GM12878 (cell line): ENCODE measurements around the gene CALCR. TPM values are rescaled to one million over a fixed set of nuclear protein-coding genes. Genes with fewer than 3 reads are reported as not detected.

Source experiments
- ATAC-seq: fragments of 200-7000 bp; cut with Tn5 transposase; 3 replicates; pipeline ENCODE4 v1.9.1; 2020; ENCODE audit warnings: mild to moderate bottlenecking, moderate library complexity
- BruUV-seq: library from RNA; stranded (reverse); fragments of 400-500 nt; replicated peaks from 2 replicates; lab custom pipeline; 2021; lab: Mats Ljungman, UMichigan
- CTCF ChIA-PET: fragments of 300-600 bp; sonication (Branson Sonifier 250); formaldehyde crosslinking; extraction: SDS; loops from one replicate; lab custom pipeline; 2021; ENCODE audit warnings: inconsistent platforms; lab: Yijun Ruan, JAX
- POLR2A ChIA-PET: fragments of 350-600 bp; formaldehyde crosslinking; extraction: SDS; loops from one replicate; lab custom pipeline; 2021; ENCODE audit warnings: inconsistent platforms; lab: Charles Lee
- RAD21 ChIA-PET: fragments of 300-600 bp; sonication (Branson Sonifier 250); formaldehyde crosslinking; loops from one replicate; lab custom pipeline; 2023; ENCODE audit warnings: antibody characterized with exemption; ENCODE audit not compliant: unreplicated experiment; lab: Charles Lee
- SMC1A ChIA-PET: fragments of 300-600 bp; sonication (Branson Sonifier 250); formaldehyde crosslinking; loops from one replicate; lab custom pipeline; 2023; ENCODE audit not compliant: unreplicated experiment, uncharacterized antibody; lab: Charles Lee
- DNase-seq: peaks from one replicate; pipeline ENCODE4 v3.0.0-alpha.2; 2011; ENCODE audit warnings: low read depth, low spot score
- FAIRE-seq: peaks from 3 replicates; lab custom pipeline; 2011; peaks lifted over from hg19 to GRCh38; lab: Jason Lieb, UNC
- H2AFZ ChIP-seq: 2 replicates; pipeline ENCODE4 v1.6.0; 2011; ENCODE audit warnings: low read depth, low read length, control low read depth; ENCODE audit not compliant: control insufficient read depth
- H3K27ac ChIP-seq: 2 replicates; pipeline ENCODE4 v1.5.1; 2011; ENCODE audit warnings: control low read depth; ENCODE audit not compliant: control insufficient read depth, insufficient read depth
- H3K27me3 ChIP-seq, 2 experiments: replicated peaks in 1 of 2; 2 replicates each; pipeline versions ENCODE4 v1.6.0 to v1.6.1; 2011; ENCODE audit warnings: low read length in 1 of 2; ENCODE audit not compliant: control insufficient read depth in 2 of 2, insufficient read depth in 2 of 2
- H3K36me3 ChIP-seq, 2 experiments: 2 replicates each; pipeline ENCODE4 v1.5.1; 2011; ENCODE audit warnings: low read length in 1 of 2; ENCODE audit not compliant: control insufficient read depth in 2 of 2, insufficient read depth in 2 of 2
- H3K4me1 ChIP-seq: 2 replicates; pipeline ENCODE4 v1.6.1; 2011; ENCODE audit warnings: mild to moderate bottlenecking, low read length, moderate library complexity, mixed read lengths; ENCODE audit not compliant: control insufficient read depth, insufficient read depth
- H3K4me2 ChIP-seq: 2 replicates; pipeline ENCODE4 v1.6.0; 2011; ENCODE audit warnings: control low read depth; ENCODE audit not compliant: control insufficient read depth, insufficient read depth
- H3K4me3 ChIP-seq: fragments of 200-600 bp; sonication (generic); 2 replicates; pipeline ENCODE4 v1.5.1; 2016
- H3K79me2 ChIP-seq: 2 replicates; pipeline ENCODE4 v1.6.0; 2011; ENCODE audit warnings: low read length; ENCODE audit not compliant: control insufficient read depth, insufficient read depth
- H3K9ac ChIP-seq: 2 replicates; pipeline ENCODE4 v1.8.0; 2011; ENCODE audit warnings: low read length, control low read depth, mixed read lengths; ENCODE audit not compliant: control insufficient read depth, insufficient read depth
- H3K9me3 ChIP-seq: replicated peaks from 3 replicates; pipeline ENCODE4 v1.5.1; 2011; ENCODE audit warnings: mild to moderate bottlenecking, low read length; ENCODE audit not compliant: control insufficient read depth, insufficient read depth
- H4K20me1 ChIP-seq: 2 replicates; pipeline ENCODE4 v1.6.0; 2011; ENCODE audit not compliant: control insufficient read depth, insufficient read depth
- BACH1 ChIP-seq: fragments of 450-650 bp; IDR thresholded peaks from 2 replicates; pipeline ENCODE4 v1.6.1; 2017; ENCODE audit warnings: mild to moderate bottlenecking, borderline replicate concordance
- CHD2 ChIP-seq: IDR thresholded peaks from 2 replicates; pipeline ENCODE4 v1.6.1; 2011; ENCODE audit warnings: low read depth, low read length, improper control_type of control experiment, borderline replicate concordance
- MYB ChIP-seq: fragments of 150-350 bp; IDR thresholded peaks from 2 replicates; pipeline ENCODE4 v1.6.1; 2014; ENCODE audit warnings: mild to moderate bottlenecking, low read depth, low read length, borderline replicate concordance
- POLR2A ChIP-seq: IDR thresholded peaks from 2 replicates; pipeline ENCODE4 v1.6.1; 2011; ENCODE audit warnings: low read depth, mild to moderate bottlenecking, low read length
- POLR2AphosphoS2 ChIP-seq: IDR thresholded peaks from 2 replicates; pipeline ENCODE4 v1.6.1; 2011; ENCODE audit warnings: low read depth, mild to moderate bottlenecking, low read length, improper control_type of control experiment, moderate library complexity
- SMARCA5 ChIP-seq: fragments of 450-650 bp; IDR thresholded peaks from 2 replicates; pipeline ENCODE4 v1.6.1; 2017; ENCODE audit warnings: mild to moderate bottlenecking
- SREBF1 ChIP-seq: IDR thresholded peaks from 2 replicates; pipeline ENCODE4 v1.6.1; 2012; ENCODE audit warnings: mild to moderate bottlenecking, low read length
- TARDBP ChIP-seq: IDR thresholded peaks from 2 replicates; pipeline ENCODE4 v1.6.1; 2016; ENCODE audit warnings: borderline replicate concordance
- ZNF207 ChIP-seq: fragments of 450-650 bp; IDR thresholded peaks from 2 replicates; pipeline ENCODE4 v1.6.1; 2014; ENCODE audit warnings: antibody characterized with exemption, mild to moderate bottlenecking, borderline replicate concordance
- ZSCAN29 ChIP-seq: fragments of 450-650 bp; IDR thresholded peaks from 2 replicates; pipeline ENCODE4 v1.6.1; 2017; ENCODE audit warnings: mild to moderate bottlenecking, moderate library complexity
- WGBS: methylation state at CpG from one replicate; pipeline ENCODE4 v1.1.6; 2016; ENCODE audit warnings: low lambda C conversion rate; ENCODE audit not compliant: insufficient replicate concordance, insufficient coverage; ENCODE audit errors: missing lambda C conversion rate; 5-methylcytosine and 5-hydroxymethylcytosine counted together
- in situ Hi-C: fragments of 300-500 bp; cut with MboI; formaldehyde crosslinking; loops from 9 replicates; pipeline ENCODE4 v1.14.3; 2018; ENCODE audit warnings: mixed read lengths
- intact Hi-C: fragments of 100-400 bp; cut with micrococcal nuclease; formaldehyde crosslinking; loops from one replicate; pipeline ENCODE4 v1.14.2; 2022; ENCODE audit not compliant: unreplicated experiment
- polyA plus RNA-seq, 11 experiments: library from polyadenylated mRNA; depleted of rRNA in 4 of 11; unstranded in 6 of 11; stranded (reverse) in 5 of 11; fragments of >200 nt; fragmentation: Nextera tagmentation in 4 of 11; fragmentation: Illumina TruSeq in 1 of 11; extraction: Ambion mirVana in 4 of 11; extraction: Trizol in 1 of 11; gene quantifications; 1 replicate in 1 of 11; 2 replicates in 10 of 11; pipeline versions ENCODE4 v1.2.1 to v1.2.3, GENCODE V29; 2011 to 2016; ENCODE audit warnings: inconsistent platforms in 2 of 11, missing spikeins in 2 of 11, low read depth in 1 of 11
- total RNA-seq, 4 experiments: library from RNA; depleted of rRNA in 3 of 4; stranded (reverse); fragments of >200 nt in 3 of 4; fragmentation: Illumina TruSeq in 1 of 4; extraction: Trizol in 1 of 4; gene quantifications; 2 replicates each; pipeline versions ENCODE4 v1.2.1 to v1.2.3, GENCODE V29; 2013 to 2021
- TF ChIP-seq, protein P1 (sequence below): IDR thresholded peaks from 2 replicates; pipeline ENCODE4 v1.6.1; 2012; ENCODE audit warnings: low read length, inconsistent platforms
- TF ChIP-seq, protein P2 (sequence below): IDR thresholded peaks from 2 replicates; pipeline ENCODE4 v1.6.1; 2011; ENCODE audit warnings: mild to moderate bottlenecking, low read depth, low read length, moderate library complexity; ENCODE audit not compliant: insufficient replicate concordance
- TF ChIP-seq, protein P3 (sequence below): IDR thresholded peaks from 2 replicates; pipeline ENCODE4 v1.6.1; 2011; ENCODE audit warnings: borderline replicate concordance, low read depth, mild to moderate bottlenecking, moderate library complexity, mixed read lengths, low read length; ENCODE audit not compliant: insufficient read depth; ENCODE audit errors: extremely low read length

The CALCR gene
- total and polyA plus RNA-seq, 10 of the 15 experiments (the other 5 are each of a cell fraction or from before 2014, with no cell fraction given) = not detected

DNA sequence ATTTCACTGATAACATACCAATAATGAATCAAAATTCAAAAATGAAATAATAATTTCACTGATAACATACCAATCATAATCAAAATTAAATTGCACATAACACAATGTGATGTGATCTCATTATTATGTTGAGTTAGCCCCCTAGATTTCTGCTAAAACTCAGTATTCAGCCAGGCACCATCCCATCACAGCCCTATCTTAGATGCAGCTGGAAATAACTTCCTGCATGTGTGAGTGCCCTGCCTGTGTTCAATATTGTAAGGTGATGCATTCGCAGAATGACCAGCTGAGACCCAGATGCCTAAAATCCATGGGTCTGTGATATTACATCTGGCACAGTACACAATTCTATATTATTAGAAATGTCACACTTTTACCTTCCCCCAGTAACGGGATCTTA is 142.4 kb downstream of the CALCR start:
- no peak overlapping the region for H2AFZ ChIP-seq
- H3K27ac ChIP-seq = no peak overlapping the region
- TF ChIP-seq, protein P1, sequence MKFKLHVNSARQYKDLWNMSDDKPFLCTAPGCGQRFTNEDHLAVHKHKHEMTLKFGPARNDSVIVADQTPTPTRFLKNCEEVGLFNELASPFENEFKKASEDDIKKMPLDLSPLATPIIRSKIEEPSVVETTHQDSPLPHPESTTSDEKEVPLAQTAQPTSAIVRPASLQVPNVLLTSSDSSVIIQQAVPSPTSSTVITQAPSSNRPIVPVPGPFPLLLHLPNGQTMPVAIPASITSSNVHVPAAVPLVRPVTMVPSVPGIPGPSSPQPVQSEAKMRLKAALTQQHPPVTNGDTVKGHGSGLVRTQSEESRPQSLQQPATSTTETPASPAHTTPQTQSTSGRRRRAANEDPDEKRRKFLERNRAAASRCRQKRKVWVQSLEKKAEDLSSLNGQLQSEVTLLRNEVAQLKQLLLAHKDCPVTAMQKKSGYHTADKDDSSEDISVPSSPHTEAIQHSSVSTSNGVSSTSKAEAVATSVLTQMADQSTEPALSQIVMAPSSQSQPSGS = no peak
- TF ChIP-seq BACH1 = no peak
- TF ChIP-seq SMARCA5 = no peak
- no peak for TF ChIP-seq POLR2A
- TF ChIP-seq POLR2AphosphoS2 = no peak
- TF ChIP-seq, protein P2, sequence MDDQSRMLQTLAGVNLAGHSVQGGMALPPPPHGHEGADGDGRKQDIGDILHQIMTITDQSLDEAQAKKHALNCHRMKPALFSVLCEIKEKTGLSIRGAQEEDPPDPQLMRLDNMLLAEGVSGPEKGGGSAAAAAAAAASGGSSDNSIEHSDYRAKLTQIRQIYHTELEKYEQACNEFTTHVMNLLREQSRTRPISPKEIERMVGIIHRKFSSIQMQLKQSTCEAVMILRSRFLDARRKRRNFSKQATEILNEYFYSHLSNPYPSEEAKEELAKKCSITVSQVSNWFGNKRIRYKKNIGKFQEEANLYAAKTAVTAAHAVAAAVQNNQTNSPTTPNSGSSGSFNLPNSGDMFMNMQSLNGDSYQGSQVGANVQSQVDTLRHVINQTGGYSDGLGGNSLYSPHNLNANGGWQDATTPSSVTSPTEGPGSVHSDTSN = no peak
- TF ChIP-seq MYB = no peak
- TF ChIP-seq CHD2 = no peak
- no peak for TF ChIP-seq SREBF1
- TF ChIP-seq, protein P3, sequence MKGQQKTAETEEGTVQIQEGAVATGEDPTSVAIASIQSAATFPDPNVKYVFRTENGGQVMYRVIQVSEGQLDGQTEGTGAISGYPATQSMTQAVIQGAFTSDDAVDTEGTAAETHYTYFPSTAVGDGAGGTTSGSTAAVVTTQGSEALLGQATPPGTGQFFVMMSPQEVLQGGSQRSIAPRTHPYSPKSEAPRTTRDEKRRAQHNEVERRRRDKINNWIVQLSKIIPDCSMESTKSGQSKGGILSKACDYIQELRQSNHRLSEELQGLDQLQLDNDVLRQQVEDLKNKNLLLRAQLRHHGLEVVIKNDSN = no peak
- no peak for TF ChIP-seq ZSCAN29
- TF ChIP-seq ZNF207 = no peak
- TF ChIP-seq TARDBP = no peak
- in situ Hi-C loops = no loop called here
- H3K9me3 ChIP-seq = no peaks in the 10 kb centered on the region
- H3K4me1 ChIP-seq = no peaks in the 10 kb centered on the region
- no TSS peak for BruUV-seq
- H4K20me1 ChIP-seq = no peaks in the 10 kb centered on the region
- ChIA-PET SMC1A (no interaction called here), RAD21 (no interaction called here), POLR2A (no interaction called here), CTCF (no interaction called here)
- no peak overlapping the region for H3K4me2 ChIP-seq
- no peak overlapping the region for H3K9ac ChIP-seq
- no peak for DNase-seq
- no peaks in the 10 kb centered on the region for H3K79me2 ChIP-seq
- intact Hi-C loops = no loop called here
- H3K27me3 ChIP-seq = no peaks in the 10 kb centered on the region
- no peak overlapping the region for H3K4me3 ChIP-seq
- WGBS = 67% methylated on average over 2 of the region's 2 CpGs
- FAIRE-seq = no peak
- ATAC-seq = no peak
- no peaks in the 10 kb centered on the region for H3K36me3 ChIP-seq
